GM18909 (cell line): ENCODE measurements around the gene HK1.
A peak's percentile ranks its signal among the peaks of the same experiment; 100 is the strongest.

Source experiments
- ATAC-seq: cut with Tn5 transposase; IDR thresholded peaks from one replicate; pipeline ENCODE4 v1.9.1; 2021; ENCODE audit warnings: mild to moderate bottlenecking; ENCODE audit not compliant: unreplicated experiment, poor library complexity

HK1 gene

DNA sequence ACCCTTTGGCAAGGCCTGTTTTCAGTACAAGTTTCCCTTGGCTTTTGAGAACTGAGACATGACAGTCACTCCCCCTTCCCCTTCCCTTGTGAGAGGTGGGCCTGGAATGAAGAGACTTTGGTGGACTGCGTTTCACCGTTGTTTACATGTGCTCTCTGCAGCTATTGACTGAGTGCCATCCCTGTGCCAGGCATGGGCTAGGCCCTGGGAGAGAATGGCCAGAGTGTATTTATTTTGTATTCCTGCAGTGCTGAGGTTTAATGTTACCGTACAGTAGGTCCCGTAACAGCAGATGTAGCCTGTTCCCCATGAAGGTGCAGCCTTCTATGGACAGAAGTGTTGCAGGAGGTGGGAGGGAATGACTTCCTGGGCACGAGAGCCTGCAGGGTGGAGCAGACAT, 88.4 kb downstream of the HK1 start:
- ATAC-seq: no peak

DNA sequence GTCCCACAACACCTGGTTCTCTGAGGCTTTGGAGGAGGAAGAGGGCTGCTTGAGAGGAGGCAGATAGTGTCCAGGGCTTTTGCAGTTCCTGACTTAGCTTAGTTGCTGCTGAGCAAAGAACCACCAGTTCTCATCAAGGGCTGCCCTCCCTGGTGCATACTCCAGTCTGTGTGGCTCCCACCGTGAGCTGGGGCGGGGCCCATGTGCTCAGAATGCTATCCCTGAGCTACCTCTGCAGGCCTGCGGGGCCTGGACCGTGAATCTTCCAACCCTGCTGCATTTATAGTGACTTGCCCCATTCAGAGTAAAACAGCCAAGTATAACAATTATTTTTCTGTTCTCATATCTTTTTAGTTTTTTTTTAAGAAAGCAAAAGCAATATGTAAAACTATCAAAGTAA, 89.2 kb downstream of the HK1 start:
- ATAC-seq: no peak

DNA sequence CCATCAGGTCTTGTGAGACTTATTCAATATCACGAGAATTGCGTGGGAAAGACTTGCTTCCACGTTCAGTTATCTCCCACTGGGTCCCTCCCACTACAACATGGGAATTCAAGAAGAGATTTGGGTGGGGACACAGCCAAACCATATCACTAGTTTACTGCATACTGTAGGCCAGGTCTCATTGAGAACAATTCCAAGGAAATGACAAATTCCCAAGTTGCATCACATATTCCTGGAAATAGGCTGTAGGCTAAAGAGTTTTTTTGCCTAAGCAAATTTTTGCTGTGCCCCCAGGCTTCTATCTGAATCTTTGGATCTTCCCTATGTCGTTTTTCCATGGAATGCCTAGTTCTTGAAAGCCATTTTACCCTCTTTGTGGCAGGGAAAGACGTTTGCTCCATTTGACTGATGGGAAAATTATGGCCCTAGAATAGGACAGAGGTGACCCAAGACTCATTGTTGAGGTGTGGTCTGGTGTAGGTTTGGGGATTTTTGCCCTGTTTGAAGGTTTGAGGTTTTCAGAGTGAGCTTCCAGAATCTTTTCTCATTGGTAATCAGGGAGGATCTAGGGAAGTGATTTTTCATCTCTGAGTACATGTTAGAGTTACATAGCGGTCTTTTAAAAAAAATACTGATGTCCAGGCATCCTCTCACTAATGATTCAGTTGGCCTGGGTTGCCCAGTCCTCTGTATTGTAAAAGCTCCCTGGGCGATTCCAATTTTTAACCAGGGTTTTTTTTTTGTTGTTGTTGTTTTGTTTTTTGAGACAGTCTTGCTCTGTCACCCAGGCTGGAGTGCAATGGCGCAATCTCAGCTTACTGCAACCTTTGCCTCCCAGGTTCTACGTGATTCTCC, 94.1 kb downstream of the HK1 start:
- no peak for ATAC-seq

- ATAC-seq: no peak
These were observed 95.9 kb downstream of the HK1 start for GRCh38 chr10:69374242-69374641.

DNA sequence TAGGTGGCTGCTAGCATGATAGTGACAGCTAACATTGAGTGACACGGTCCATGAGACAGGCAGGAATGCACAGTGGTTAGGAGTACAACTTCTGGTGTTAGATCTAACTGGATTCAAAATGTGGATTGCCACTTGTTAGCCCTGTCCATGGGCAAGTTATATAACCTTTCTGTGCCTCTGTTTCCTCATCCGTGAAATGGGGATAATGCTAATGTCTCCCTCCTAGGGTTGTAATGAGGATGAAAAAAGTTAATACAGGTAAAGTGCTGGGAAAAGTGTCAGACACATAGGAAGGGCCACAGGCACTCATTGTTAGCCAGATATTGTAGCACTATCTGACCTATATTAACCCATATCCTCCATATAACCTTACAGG, 96.6 kb downstream of the HK1 start:
- ATAC-seq: no peak

DNA sequence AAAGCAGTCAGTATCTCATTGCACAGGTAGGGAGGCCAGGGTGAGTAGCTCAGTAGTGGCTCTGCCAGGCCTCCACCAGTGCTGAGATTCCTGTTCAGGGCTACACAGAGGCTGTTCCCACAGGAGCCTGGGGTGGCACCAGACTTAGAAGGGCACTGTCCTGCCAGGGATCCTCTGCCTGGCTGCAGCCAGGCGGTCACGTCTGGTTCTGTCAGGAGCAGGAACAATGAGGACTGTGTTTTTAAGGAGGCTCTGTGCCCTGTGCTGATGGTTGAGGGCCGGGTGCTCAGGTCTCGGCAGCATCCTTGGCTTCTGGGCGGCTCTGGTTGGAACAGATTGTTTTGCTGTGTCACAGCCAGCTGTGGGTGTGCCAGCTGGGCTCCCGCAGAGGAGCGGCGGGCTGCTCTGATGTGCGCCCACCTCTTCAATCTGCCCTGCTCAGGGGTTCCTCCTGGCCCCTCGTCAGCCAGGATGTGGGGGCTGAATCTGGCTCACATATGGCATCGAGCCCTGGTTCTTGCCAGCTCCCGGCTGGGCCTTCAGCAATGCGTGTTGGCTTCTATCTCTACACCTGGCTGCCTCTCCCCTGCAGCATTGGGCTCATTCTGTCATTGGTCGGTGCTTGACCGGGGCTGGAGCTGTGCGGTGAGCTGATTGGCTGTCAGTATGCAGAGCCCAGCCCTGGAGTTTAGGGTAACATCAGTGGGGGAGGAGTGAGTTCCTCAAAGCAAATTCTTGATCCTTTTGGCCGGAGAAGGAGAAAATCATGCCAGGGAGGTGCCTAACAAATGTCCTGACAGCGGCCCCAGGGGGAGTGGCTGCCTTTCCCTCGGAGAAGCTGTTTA, 97.2 kb downstream of the HK1 start:
- ATAC-seq: no peak

GRCh38 chr10:69376662-69377061, 98.4 kb downstream of the HK1 start:
- ATAC-seq: no peak

- ATAC-seq: no peak
These were observed 98.9 kb downstream of the HK1 start for GRCh38 chr10:69377191-69377590.

- no peak for ATAC-seq
These were observed 99.6 kb downstream of the HK1 start for GRCh38 chr10:69377933-69378332.

DNA sequence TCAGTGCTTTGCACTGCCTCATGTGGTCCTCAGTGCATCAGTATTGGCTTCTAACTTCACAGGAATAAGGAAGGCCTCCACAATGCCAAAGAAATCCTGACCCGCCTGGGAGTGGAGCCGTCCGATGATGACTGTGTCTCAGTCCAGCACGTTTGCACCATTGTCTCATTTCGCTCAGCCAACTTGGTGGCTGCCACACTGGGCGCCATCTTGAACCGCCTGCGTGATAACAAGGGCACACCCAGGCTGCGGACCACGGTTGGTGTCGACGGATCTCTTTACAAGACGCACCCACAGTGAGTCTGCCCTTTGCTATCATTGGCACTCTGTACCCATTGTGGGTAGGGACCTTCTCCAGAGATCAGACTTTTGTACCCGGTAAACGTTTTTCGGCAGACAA, 101.5 kb downstream of the HK1 start:
- ATAC-seq: no peak

DNA sequence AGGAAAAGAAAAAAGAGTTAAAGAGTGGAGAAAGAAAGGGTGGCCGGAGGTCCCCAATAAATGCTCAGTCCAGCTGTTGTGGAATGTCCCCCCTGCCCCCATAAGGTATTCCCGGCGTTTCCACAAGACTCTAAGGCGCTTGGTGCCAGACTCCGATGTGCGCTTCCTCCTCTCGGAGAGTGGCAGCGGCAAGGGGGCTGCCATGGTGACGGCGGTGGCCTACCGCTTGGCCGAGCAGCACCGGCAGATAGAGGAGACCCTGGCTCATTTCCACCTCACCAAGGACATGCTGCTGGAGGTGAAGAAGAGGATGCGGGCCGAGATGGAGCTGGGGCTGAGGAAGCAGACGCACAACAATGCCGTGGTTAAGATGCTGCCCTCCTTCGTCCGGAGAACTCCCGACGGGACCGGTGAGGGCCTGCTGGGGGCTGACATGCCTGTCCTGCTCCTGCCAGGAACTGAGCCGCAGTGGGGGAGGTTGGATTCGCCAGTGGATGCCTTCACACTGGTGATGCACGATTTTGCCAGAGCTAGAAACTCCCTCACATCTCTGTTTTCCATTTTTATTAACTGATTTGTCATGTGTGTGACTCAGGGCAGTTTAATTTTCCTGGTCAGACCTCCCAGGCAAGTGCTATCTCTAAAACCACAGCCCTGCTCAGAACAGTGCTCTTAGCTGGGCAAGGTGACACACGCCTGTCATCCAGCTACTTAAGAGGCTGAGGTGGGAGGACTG, 104.3 kb downstream of the HK1 start:
- ATAC-seq: no peak

DNA sequence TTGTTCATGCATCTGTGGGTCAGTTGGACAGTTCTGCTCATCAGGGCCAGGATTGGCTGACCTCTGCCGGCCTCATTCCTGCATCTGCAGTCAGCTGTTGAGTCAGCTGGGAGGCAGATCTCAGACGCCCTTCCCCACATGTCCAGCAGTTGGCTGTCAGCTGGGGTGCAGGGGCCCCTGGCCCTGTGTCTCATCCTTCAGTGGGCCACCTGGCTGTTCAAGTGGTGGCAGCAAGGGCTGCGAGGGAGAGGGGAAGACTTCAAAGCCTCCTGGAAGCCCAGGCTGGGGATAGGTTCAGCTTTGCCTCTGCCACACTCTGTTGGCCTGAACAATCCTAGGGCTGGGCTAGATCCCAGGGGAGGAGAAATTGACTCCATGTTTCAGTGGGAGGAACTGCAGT, 105.3 kb downstream of the HK1 start:
- no peak for ATAC-seq

- no peak for ATAC-seq
These were observed 106.0 kb downstream of the HK1 start for GRCh38 chr10:69384320-69384719.

DNA sequence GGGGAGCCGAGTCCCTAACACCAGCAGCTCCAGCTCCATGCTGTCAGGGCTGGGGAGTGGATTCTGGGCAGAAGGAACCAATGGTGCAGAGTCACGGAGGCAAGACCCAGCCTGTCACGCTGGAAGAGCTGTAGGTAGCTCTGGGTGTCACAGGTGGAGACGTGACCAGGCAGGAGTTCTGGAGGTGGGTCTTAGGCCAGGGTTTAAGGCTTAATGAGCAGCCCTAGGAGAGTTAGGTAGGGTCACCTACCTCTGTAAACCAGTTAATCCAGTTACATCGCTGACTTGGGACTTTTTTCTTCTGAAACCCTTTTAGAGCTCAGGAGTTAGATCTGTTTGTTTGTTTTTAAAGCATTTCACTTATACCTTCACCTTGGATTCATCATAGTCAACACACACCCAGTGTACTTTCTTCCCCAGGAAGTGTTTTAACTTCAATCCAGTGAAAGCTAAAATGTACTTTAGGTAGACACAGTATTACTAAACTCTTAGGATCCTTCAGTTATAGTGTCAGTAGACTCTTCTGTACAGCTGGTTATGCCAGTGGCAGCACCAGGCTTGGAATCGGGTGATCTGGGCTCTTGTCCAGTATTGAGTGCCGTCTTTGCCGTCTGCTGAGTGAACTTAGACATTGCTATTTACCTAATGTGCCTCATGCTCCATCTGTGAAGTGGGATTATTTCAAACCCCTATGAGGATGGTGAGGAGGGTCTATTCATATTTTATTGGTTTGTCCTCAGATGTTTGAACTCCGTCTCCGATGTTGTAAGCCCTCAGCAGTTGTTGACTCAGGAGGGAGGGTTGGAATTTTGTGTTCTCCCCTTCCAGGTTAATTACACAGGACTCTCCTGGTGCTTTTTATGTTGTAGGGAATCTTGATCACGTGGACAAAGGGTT, 107.4 kb downstream of the HK1 start:
- ATAC-seq: no peak

DNA sequence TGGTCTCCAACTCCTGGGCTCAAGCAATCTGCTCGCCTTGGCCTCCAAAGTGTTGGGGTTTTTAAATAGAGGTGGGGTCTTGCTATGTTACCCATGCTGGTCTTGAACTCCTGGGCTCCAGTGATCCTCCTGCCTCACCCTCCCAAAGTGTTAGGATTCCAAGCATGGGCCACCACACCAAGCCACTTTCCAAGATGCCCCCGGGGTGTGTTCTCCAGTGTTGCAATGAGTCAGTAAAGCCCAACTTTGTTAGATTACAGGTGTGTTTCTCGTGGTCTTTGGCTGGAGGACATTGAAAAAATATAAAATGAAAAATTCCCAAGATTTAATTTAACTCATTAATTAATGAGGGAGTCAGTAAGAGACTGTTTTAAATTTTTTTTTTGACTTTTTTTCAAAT, 109.2 kb downstream of the HK1 start:
- ATAC-seq: no peak

DNA sequence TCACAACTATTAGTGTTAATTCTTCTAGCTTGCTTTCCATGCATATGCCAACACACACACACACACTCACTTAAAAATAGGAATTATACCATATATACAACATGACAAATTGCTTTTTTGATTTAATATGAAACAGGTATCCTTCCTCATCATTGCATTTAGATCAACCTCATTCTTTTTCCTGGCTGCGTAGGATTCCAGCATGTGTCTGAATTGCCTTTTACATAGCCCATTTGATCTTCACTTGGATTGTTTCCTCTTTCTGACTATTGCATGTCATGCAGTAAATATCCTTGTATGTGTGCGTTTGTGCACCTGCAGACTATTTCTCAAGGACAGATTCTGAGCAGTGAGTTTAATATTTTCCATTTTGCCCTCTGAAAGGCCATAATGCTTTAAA, 110.2 kb downstream of the HK1 start:
- no peak for ATAC-seq

DNA sequence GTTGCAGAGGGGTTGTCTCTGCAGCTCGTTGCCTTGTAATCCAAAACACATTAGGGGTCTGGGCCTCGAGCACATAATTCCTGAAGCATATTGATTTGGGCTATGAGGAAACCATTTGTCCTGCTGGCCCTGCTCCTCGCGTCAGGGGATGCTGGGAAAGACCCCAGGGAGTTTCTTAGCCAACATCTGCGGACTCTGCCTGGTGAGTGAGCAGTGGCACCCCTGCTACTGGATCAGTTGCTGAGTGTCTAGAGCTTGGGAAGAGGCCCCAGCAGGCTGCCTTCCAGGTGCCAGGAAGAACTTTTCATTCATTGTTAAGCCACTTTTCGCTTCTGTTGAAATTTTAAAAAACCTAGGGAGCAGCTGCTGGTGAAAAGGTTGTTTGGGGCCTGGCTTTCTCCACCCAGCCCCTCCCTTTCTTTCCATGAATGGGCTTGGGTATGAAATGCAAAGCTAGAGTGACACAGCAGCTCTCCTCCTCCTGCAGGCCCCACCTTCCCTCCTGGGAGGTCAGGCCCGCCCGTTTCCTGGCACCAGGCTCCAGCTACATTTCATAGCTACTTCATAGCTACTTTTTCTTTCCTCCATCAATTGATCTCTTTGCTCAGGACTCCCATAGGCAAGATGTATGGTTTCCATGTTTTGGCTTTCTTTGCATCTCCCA, 111.7 kb downstream of the HK1 start:
- no peak for ATAC-seq

GRCh38 chr10:69391158-69391557, 112.9 kb downstream of the HK1 start:
- ATAC-seq: no peak

DNA sequence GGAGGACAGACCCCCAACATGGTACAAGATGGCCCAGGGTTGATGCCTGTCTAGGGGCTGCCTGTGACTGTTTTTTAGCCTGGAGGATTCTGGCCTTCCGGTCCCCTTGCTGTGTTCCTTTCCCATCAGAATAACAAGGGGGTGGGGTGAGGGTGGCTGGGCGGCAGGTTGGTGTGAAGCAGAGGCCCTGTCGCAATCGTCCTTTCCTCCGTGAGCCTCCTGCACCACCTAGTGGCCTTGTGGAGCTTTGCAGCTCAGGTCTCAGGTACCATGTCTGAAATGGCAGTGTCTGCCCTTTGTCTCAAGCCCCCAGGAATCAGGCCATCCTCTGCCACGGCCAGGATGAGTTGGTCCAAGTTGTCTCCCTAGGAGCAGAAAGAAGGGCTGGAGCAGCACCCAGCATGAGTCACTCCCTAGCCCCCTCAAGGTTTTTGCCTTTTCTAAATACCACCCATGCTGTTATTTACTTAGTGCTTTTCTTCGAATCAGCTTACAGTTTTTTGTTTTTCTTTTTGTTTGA, 114.2 kb downstream of the HK1 start:
- ATAC-seq: peak; percentile 88
